Kidney (tissue), 14 donors: Measurements from ENCODE around the gene GCKR. TPM values are rescaled to one million over a fixed set of nuclear protein-coding genes. Genes with fewer than 3 reads are reported as not detected.
"Not testable (repeated sequence)": the region's sequence is repeated elsewhere in the genome, so short reads cannot be mapped to it uniquely, and the experiment has no call there.

Source experiments
- DNase-seq, 5 donors: peaks; one replicate each; pipeline ENCODE4 v3.0.0-alpha.2; 2013 to 2020
- FAIRE-seq: peaks from 2 replicates; lab custom pipeline; 2012; peaks lifted over from hg19 to GRCh38; lab: Jason Lieb, UNC
- H3K27ac ChIP-seq, 2 donors: one replicate each; pipeline ENCODE4 v1.7.0; 2013; ENCODE audit warnings: low read depth in 2 of 2, low read length in 2 of 2, inconsistent platforms in 1 of 2
- H3K27me3 ChIP-seq: one replicate; pipeline ENCODE4 v1.7.1; 2013; ENCODE audit warnings: low read length, inconsistent platforms; ENCODE audit not compliant: control insufficient read depth, insufficient read depth
- H3K36me3 ChIP-seq, 3 donors: one replicate each; pipeline versions ENCODE4 v1.7.0 to v1.7.1; 2013; ENCODE audit warnings: low read length in 3 of 3, control low read depth in 1 of 3, inconsistent platforms in 1 of 3; ENCODE audit not compliant: insufficient read depth in 3 of 3, control insufficient read depth in 2 of 3
- H3K4me1 ChIP-seq, 3 donors: one replicate each; pipeline versions ENCODE4 v1.7.0 to v1.7.1; 2013; ENCODE audit warnings: low read length in 3 of 3, inconsistent platforms in 1 of 3, low read depth in 1 of 3; ENCODE audit not compliant: control insufficient read depth in 2 of 3, insufficient read depth in 2 of 3
- H3K4me3 ChIP-seq, 3 donors: one replicate each; pipeline versions ENCODE4 v1.7.0 to v1.8.1; 2013; ENCODE audit warnings: low read length in 3 of 3, control low read depth in 1 of 3, inconsistent platforms in 1 of 3
- H3K9ac ChIP-seq, 3 donors: one replicate each; pipeline versions ENCODE4 v1.7.0 to v1.7.1; 2013; ENCODE audit warnings: low read length in 3 of 3, control low read depth in 1 of 3, inconsistent platforms in 1 of 3
- H3K9me3 ChIP-seq, 3 donors: one replicate each; pipeline versions ENCODE4 v1.7.0 to v1.7.1; 2013; ENCODE audit warnings: low read length in 3 of 3, control low read depth in 1 of 3, inconsistent platforms in 1 of 3; ENCODE audit not compliant: control insufficient read depth in 2 of 3, insufficient read depth in 1 of 3
- CTCF ChIP-seq: IDR thresholded peaks from 3 replicates; pipeline ENCODE4 v1.5.1; 2012; ENCODE audit warnings: mild to moderate bottlenecking, moderate library complexity, borderline replicate concordance; ENCODE audit not compliant: insufficient read depth; ENCODE audit errors: extremely low read depth
- intact Hi-C: fragments of 100-400 bp; cut with DNase I; formaldehyde crosslinking; loops from one replicate; pipeline ENCODE4 v1.11.1; 2022
- polyA plus RNA-seq: library from polyadenylated mRNA; stranded (reverse); fragments of 350-450 nt; fragmentation: Illumina TruSeq; extraction: RNeasy Lipid Tissue Mini Kit (QIAGEN cat#74804); gene quantifications from one replicate; pipeline ENCODE4 v1.2.3, GENCODE V29; 2014; ENCODE audit warnings: low read depth, low replicate concordance; ENCODE audit not compliant: insufficient read depth
- total RNA-seq: library from RNA; stranded (reverse); fragmentation: NEBNext Ultra II Directional; extraction: Animal tissue kit (Norgen Biotek cat#: 25700); gene quantifications from one replicate; pipeline ENCODE4 v1.2.1, GENCODE V29; 2021
- donor health status: control.
- donor health status: control.
- donor health status: control.
- donor health status: control.
- donor health status: control.
- donor health status: DM: yes; HTN: yes; CAD: no.
- donor health status: Normal renal cell carcinoma (clear cell type).

Gene GCKR
- total and polyA plus RNA-seq, 2 donors from 2014 or later: 2.2 TPM; not detected in 1

- Histone ChIP-seq H3K27me3 (no peaks in the 10 kb centered on the region), H3K36me3 (no peaks in the 10 kb centered on the region), H3K27ac (no peak overlapping the region), H3K4me3 (no peak overlapping the region), H3K9ac (no peak overlapping the region), H3K9me3 (no peaks in the 10 kb centered on the region), H3K4me1 (no peaks in the 10 kb centered on the region)
- TF ChIP-seq CTCF: no peak
- FAIRE-seq (no peak), DNase-seq (no peak)
- intact Hi-C loops: no loop called here
These were observed 40.6 kb downstream of the GCKR start for GRCh38 chr2:27537287-27537686.

- intact Hi-C loops, FAIRE-seq, DNase-seq, H3K4me1 ChIP-seq, H3K36me3 ChIP-seq, H3K4me3 ChIP-seq, H3K27me3 ChIP-seq, H3K9me3 ChIP-seq, H3K27ac ChIP-seq, H3K9ac ChIP-seq: not testable (repeated sequence)
These were observed 42.3 kb downstream of the GCKR start for GRCh38 chr2:27538839-27539450.

GRCh38 chr2:27539649-27540048, 43.0 kb downstream of the GCKR start:
- H3K36me3 ChIP-seq, H3K9ac ChIP-seq, H3K27me3 ChIP-seq, H3K4me1 ChIP-seq, DNase-seq, FAIRE-seq, H3K9me3 ChIP-seq, intact Hi-C loops, H3K27ac ChIP-seq, H3K4me3 ChIP-seq: not testable (repeated sequence)

GRCh38 chr2:27544143-27544821, 47.6 kb downstream of the GCKR start:
- intact Hi-C loops: no loop called here
- Histone ChIP-seq H3K4me3 (no peak overlapping the region), H3K9ac (no peak overlapping the region), H3K27ac (no peak overlapping the region), H3K36me3 (no peaks in the 10 kb centered on the region), H3K9me3 (peaks cover 0 to 6% (median 0%) of the 10 kb centered on the region in 3 donors), H3K4me1 (no peaks in the 10 kb centered on the region), H3K27me3 (no peaks in the 10 kb centered on the region)
- no peak for TF ChIP-seq CTCF
- FAIRE-seq (no peak), DNase-seq (no peak)
